ENCODE measurements around the gene SRSF11.

DNA sequence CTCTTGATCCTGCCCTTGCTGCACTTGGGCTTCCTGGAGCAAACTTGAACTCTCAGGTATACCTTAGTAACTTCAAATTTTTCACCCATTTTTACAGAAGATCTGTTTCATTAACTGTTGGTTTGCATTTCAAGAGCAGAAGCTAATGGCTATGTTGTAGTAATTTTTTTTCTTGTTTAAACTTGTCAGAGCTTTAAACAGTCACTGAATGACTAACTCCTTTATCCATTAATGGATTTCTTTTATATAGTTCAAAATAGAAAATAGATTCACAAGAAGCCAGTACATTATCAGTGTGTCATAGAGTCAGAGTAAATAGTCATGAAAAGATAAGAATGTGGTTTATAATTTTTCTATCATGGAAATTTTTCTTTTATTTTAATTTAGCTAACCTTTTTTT, 13.6 kb downstream of the SRSF11 start:
- no peak for TF ChIP-seq ZFP30 (CRISPR knock-in tag; IDR thresholded peaks at IDR 0.05)
- TF ChIP-seq, protein P1, sequence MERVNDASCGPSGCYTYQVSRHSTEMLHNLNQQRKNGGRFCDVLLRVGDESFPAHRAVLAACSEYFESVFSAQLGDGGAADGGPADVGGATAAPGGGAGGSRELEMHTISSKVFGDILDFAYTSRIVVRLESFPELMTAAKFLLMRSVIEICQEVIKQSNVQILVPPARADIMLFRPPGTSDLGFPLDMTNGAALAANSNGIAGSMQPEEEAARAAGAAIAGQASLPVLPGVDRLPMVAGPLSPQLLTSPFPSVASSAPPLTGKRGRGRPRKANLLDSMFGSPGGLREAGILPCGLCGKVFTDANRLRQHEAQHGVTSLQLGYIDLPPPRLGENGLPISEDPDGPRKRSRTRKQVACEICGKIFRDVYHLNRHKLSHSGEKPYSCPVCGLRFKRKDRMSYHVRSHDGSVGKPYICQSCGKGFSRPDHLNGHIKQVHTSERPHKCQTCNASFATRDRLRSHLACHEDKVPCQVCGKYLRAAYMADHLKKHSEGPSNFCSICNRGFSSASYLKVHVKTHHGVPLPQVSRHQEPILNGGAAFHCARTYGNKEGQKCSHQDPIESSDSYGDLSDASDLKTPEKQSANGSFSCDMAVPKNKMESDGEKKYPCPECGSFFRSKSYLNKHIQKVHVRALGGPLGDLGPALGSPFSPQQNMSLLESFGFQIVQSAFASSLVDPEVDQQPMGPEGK (CRISPR knock-in tag; IDR thresholded peaks at IDR 0.05; ENCODE audit: borderline replicate concordance) = no peak
- no peak for TF ChIP-seq SNAI2 (CRISPR knock-in tag; IDR thresholded peaks at IDR 0.05)
- TF ChIP-seq ZNF70 (CRISPR knock-in tag; IDR thresholded peaks at IDR 0.05) = no peak
- no peak for TF ChIP-seq TCF4 (CRISPR knock-in tag; IDR thresholded peaks at IDR 0.05; ENCODE audit: borderline replicate concordance)
- no peak for TF ChIP-seq ZFP3 (CRISPR knock-in tag; IDR thresholded peaks at IDR 0.05)
- no peak for TF ChIP-seq ZC3H10 (CRISPR knock-in tag; IDR thresholded peaks at IDR 0.05)
- TF ChIP-seq, protein P2, sequence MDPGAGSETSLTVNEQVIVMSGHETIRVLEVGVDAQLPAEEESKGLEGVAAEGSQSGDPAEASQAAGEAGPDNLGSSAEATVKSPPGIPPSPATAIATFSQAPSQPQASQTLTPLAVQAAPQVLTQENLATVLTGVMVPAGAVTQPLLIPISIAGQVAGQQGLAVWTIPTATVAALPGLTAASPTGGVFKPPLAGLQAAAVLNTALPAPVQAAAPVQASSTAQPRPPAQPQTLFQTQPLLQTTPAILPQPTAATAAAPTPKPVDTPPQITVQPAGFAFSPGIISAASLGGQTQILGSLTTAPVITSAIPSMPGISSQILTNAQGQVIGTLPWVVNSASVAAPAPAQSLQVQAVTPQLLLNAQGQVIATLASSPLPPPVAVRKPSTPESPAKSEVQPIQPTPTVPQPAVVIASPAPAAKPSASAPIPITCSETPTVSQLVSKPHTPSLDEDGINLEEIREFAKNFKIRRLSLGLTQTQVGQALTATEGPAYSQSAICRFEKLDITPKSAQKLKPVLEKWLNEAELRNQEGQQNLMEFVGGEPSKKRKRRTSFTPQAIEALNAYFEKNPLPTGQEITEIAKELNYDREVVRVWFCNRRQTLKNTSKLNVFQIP (CRISPR knock-in tag; IDR thresholded peaks at IDR 0.05; ENCODE audit: borderline replicate concordance, low read depth) = no peak
- TF ChIP-seq, protein P3, sequence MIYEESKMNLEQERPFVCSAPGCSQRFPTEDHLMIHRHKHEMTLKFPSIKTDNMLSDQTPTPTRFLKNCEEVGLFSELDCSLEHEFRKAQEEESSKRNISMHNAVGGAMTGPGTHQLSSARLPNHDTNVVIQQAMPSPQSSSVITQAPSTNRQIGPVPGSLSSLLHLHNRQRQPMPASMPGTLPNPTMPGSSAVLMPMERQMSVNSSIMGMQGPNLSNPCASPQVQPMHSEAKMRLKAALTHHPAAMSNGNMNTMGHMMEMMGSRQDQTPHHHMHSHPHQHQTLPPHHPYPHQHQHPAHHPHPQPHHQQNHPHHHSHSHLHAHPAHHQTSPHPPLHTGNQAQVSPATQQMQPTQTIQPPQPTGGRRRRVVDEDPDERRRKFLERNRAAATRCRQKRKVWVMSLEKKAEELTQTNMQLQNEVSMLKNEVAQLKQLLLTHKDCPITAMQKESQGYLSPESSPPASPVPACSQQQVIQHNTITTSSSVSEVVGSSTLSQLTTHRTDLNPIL (CRISPR knock-in tag; IDR thresholded peaks at IDR 0.05; ENCODE audit: low read depth) = no peak
